HFFc6 (cell line): ENCODE measurements around the gene TIGD6. TPM values are rescaled to one million over a fixed set of nuclear protein-coding genes. Genes with fewer than 3 reads are reported as not detected.

ENCODE experiments used
- DNase-seq: peaks from one replicate; pipeline ENCODE4 v3.0.0-alpha.2; 2018
- H3K27ac Mint-ChIP-seq: 2 replicates; pipeline ENCODE4 v1.8.0; 2020; ENCODE audit warnings: mild to moderate bottlenecking, mixed read lengths
- H3K27me3 Mint-ChIP-seq: 2 replicates; pipeline ENCODE4 v1.8.0; 2021; ENCODE audit warnings: mild to moderate bottlenecking, moderate library complexity, mixed read lengths; ENCODE audit not compliant: insufficient read depth
- H3K36me3 Mint-ChIP-seq: 2 replicates; pipeline ENCODE4 v1.8.0; 2021; ENCODE audit warnings: low read depth, mixed read lengths
- H3K4me1 Mint-ChIP-seq: 2 replicates; pipeline ENCODE4 v1.8.0; 2020; ENCODE audit warnings: low read depth, mixed read lengths
- H3K4me3 Mint-ChIP-seq: 2 replicates; pipeline ENCODE4 v1.8.0; 2020; ENCODE audit warnings: mild to moderate bottlenecking, moderate library complexity, mixed read lengths
- H3K9me3 Mint-ChIP-seq: 2 replicates; pipeline ENCODE4 v1.8.0; 2020; ENCODE audit warnings: mild to moderate bottlenecking, mixed read lengths
- total RNA-seq, 6 experiments: library from RNA; stranded (reverse); fragmentation: NEBNext Ultra II Directional; extraction: Animal tissue kit (Norgen Biotek cat#: 25700); gene quantifications; 2 replicates in 1 of 6; 3 replicates in 5 of 6; pipeline ENCODE4 v1.2.3, GENCODE V29; 2021
- TF ChIP-seq, protein P1 (sequence below): fragments of 200-600 bp; sonication (generic); IDR thresholded peaks from 2 replicates; pipeline ENCODE4 v1.5.0; 2021; ENCODE audit warnings: antibody characterized with exemption, mild to moderate bottlenecking

Gene TIGD6
- total RNA-seq, 6 experiments from 2014 or later: 6.6 to 7.5 (median 7.2) TPM

DNA sequence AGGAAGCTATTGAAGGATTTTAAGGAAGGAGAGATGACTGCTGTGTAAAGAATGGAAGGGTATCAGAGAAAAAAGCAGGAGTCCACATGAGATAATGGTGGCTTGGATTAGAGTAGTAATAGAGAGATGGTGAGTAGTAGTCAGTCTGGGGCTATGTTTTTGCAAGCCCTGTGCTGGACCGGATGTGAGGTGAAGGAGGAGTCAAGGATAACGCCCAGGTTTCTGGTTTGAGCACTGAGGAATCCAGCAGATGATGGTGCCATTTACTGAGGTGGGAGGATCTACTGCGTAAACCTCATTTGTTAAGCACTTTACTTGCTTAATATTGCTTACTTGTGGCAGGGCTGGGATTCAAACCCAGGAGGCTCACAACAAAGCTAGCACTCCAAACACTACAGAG lies 1.1 kb downstream of the TIGD6 start:
- H3K36me3 Mint-ChIP-seq: peaks cover 39% of the 10 kb centered on the region
- H3K4me1 Mint-ChIP-seq: peaks cover 60% of the 10 kb centered on the region
- H3K27me3 Mint-ChIP-seq: peaks cover 2% of the 10 kb centered on the region; the same call in 1 of the 2 replicates
- no peak for DNase-seq
- no peaks in the 10 kb centered on the region; the same call in 1 of the 2 replicates for H3K9me3 Mint-ChIP-seq
- TF ChIP-seq, protein P1, sequence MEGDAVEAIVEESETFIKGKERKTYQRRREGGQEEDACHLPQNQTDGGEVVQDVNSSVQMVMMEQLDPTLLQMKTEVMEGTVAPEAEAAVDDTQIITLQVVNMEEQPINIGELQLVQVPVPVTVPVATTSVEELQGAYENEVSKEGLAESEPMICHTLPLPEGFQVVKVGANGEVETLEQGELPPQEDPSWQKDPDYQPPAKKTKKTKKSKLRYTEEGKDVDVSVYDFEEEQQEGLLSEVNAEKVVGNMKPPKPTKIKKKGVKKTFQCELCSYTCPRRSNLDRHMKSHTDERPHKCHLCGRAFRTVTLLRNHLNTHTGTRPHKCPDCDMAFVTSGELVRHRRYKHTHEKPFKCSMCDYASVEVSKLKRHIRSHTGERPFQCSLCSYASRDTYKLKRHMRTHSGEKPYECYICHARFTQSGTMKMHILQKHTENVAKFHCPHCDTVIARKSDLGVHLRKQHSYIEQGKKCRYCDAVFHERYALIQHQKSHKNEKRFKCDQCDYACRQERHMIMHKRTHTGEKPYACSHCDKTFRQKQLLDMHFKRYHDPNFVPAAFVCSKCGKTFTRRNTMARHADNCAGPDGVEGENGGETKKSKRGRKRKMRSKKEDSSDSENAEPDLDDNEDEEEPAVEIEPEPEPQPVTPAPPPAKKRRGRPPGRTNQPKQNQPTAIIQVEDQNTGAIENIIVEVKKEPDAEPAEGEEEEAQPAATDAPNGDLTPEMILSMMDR: no peak
- H3K27ac Mint-ChIP-seq: peak overlapping the region; percentile 95
- peak overlapping the region; percentile 88 for H3K4me3 Mint-ChIP-seq

DNA sequence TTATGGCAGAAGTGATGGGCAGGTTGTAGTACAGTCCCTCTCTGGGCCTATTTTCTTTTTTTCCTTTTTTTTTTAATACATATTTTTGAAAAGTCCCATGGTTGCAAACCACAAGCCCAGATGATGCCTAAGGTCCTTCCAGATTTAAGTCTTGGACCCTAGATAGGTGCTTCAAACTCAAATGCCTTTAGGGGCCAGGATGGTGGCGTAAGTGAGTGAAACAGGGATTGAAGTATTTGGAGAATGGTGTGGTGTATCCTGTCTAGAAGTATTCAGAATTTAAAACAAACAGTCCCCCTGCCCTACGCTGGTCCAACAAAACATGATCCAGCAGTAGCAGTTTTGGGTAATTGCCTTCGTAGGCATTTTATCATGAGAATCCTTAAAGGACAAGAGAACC lies 2.2 kb downstream of the TIGD6 start:
- TF ChIP-seq, protein P1: no peak
- no peak for DNase-seq
- Mint-ChIP-seq H3K9me3 (no peaks in the 10 kb centered on the region; the same call in 1 of the 2 replicates), H3K4me1 (peaks cover 64% of the 10 kb centered on the region), H3K27ac (no peak overlapping the region), H3K27me3 (peaks cover 2% of the 10 kb centered on the region; the same call in 1 of the 2 replicates), H3K36me3 (peaks cover 34% of the 10 kb centered on the region), H3K4me3 (no peak overlapping the region)

DNA sequence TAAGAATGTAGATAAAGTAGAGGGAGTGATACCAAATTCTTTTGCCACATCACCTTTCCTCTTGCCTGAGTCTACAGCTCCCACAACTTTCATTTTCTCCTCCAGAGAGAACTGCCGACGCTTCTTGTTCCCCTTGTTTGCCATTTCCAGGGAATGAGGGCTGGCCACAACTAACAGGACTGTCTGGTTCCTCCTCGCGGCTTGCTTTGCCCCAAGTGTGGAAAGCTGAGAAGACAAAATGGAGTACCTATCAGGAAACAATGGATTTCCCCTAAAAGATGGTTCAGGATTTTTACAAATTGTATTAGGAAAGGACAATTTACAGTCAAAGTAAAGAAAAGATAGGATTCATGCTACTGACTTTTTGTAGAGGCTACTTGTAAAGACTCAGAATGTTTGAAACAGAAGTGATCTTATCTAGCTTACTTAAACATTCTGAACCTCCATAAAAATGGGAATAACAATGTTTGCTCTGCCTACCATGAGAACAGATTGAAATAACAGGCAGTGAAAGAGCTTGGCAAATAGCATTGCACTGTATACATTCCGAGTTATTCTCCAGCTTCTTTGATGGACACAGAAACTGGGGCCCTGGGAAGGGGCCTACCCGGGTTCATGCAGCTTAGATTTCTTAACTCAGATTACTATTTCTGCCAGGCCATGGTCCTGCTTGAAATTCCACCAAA lies 4.1 kb downstream of the TIGD6 start:
- no peak for DNase-seq
- H3K36me3 Mint-ChIP-seq: peaks cover 28% of the 10 kb centered on the region
- TF ChIP-seq, protein P1: no peak
- no peak overlapping the region for H3K4me3 Mint-ChIP-seq
- no peaks in the 10 kb centered on the region for H3K9me3 Mint-ChIP-seq
- peaks cover 57% of the 10 kb centered on the region for H3K4me1 Mint-ChIP-seq
- no peak overlapping the region for H3K27ac Mint-ChIP-seq
- peaks cover 2% of the 10 kb centered on the region; the same call in 1 of the 2 replicates for H3K27me3 Mint-ChIP-seq

DNA sequence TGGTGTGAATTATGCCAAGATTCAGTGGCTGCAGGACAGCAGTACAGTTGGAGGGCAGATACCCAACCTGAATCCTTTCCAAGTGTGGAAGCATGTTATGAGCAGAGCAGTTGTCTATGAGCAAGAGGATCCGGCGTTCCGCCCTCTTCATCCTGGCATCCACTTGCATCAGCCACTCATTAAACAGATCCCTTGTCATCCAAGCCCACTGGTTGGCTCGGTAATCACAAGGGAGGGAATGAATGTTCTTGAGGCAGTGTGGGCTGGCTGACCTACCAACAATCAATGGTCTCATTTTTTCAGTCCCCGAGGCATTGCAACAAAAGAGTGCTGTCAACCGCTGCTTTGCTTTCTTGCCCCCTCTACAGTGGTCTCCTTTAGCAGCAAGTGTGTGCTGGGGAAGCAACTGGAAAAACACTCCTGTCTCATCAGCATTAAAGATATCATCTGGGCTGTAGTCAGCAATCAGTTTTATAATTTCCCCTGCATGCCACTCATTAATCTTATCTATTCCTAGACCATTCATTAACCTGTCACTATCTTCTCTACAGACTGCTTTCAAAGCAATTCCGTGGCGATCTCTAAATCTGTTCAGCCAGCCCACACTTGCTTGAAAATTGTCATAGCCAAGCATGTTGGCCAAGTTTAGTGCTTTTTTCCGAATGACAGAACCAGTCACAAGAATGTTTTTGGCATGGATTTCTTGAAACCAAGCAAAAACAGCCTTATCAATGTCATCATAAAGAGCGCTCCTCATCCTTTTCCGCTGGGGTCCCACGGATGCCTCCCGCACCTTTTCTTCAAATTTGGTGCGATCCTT lies 4.9 kb downstream of the TIGD6 start:
- Mint-ChIP-seq H3K36me3 (peaks cover 28% of the 10 kb centered on the region), H3K27ac (no peak overlapping the region), H3K4me1 (peaks cover 57% of the 10 kb centered on the region)

DNA sequence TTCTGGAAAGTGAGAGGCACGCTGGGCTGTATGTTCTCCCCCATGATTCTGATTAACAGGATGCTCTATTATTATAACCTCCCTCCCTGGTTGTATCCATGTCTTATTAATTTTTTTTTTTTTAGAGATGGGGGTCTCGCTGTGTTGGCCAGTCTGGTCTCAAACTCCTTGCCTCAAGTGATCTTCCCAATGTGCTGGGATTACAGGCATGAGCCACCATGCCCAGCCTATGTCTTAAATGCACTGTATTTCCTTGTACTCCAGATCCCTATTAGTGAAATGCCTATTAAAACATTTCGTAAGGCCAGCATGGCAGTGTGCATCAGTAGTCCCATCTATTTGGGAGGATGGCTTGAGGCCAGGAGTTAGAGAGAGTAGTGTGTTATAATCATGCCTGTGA lies 7.0 kb downstream of the TIGD6 start:
- Mint-ChIP-seq H3K27ac (peak overlapping the region; percentile 6; the same call in 1 of the 2 replicates), H3K9me3 (no peaks in the 10 kb centered on the region), H3K36me3 (peaks cover 14% of the 10 kb centered on the region), H3K27me3 (no peaks in the 10 kb centered on the region), H3K4me1 (peaks cover 40% of the 10 kb centered on the region), H3K4me3 (no peak overlapping the region)
- TF ChIP-seq, protein P1: no peak
- no peak for DNase-seq

More for the DNA sequence above, 4.9 kb downstream of the TIGD6 start:
- no peaks in the 10 kb centered on the region for H3K9me3 Mint-ChIP-seq
- DNase-seq: no peak
- TF ChIP-seq, protein P1: no peak
- no peak overlapping the region for H3K4me3 Mint-ChIP-seq
- no peaks in the 10 kb centered on the region for H3K27me3 Mint-ChIP-seq
